ENCODE measurements around the gene MAPK8IP3.

The MAPK8IP3 gene

DNA sequence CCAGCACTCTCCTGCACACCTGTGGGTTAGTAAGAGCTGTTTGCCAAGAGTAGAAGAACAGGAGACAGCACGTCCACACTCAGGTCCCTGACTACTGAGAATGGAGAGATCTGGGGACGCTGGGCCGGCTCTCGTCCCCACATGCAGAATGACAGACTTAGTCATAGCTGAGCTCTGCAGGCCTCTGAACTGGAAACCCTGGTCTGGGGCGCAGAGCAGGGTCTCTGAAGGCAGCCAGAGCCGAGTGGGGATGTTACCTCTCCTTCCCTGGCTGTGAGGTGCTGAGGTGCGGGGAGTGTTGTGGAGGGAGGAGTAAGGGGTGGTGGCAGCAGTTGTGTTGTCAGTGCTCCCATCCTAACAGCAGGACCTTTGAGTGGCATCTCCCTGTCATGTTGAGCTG lies 35.1 kb upstream of the MAPK8IP3 start:
- Mint-ChIP-seq H3K9me3 (no peaks in the 10 kb centered on the region), H3K4me3 (no peak overlapping the region), H3K27ac (no peak overlapping the region), H3K36me3 (ENCODE audit: low read depth) (peaks cover 99% of the 10 kb centered on the region), H3K4me1 (ENCODE audit: low read depth) (no peaks in the 10 kb centered on the region), H3K27me3 (no peaks in the 10 kb centered on the region)
- DNase-seq = no peak

DNA sequence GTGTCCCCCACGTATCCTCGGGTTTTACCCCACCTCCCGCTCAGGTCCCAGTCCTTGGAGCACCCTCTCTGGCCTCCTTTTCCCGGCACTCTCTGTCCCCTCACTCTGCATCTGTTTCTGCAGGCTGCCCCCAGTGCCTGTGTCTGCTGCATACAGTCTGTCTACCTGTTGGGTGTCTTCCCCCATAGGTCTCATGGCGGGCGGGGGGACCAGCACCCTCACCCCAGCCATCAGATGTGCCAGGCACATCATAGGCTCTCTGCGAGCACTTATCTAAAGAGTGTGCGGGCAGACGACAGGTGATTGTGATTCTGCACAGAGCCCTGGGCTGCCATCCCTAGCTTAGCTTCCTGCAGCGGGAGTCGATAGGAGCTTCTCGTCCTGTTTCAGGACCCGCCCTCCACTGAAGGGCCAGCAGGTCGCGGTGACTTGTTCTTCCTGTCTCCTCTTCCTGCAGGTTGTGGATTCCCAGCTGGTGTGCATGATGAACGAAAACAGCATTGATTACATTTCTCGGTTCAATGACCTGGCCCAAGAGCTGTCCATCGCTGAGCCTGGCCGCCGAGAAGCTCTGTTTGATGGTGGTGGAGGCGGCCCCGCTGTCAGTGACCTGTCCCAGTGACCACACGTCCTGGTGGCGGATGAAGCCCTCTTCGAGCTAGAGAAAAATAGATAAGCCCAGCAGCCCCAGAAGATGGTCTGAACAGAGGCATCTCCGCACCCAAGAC lies 32.4 kb upstream of the MAPK8IP3 start:
- Mint-ChIP-seq H3K4me3 (no peak overlapping the region), H3K9me3 (no peaks in the 10 kb centered on the region), H3K27ac (no peak overlapping the region), H3K36me3 (ENCODE audit: low read depth) (peaks cover 81% of the 10 kb centered on the region), H3K4me1 (ENCODE audit: low read depth) (peaks cover 4% of the 10 kb centered on the region), H3K27me3 (no peaks in the 10 kb centered on the region)
- DNase-seq = no peak

DNA sequence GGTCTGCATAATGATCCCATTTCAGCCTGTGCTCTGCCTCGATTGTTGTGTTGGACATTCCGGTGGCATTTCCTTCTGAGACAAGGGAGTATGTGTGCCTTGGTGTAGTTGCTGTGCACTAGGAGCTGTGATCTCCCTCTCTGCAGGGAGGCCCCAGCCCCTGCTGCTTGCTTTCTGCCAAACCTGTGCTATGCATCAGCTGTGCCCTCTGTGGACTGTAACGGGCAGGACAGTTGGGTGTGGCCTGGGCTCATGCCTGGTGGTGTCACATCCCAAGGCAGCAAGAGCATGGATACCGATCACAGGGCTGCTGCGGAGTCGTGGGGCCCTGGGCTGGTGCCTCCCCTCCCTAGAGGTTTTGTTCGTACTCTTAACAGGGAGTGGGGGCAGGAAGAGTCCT lies 31.7 kb upstream of the MAPK8IP3 start:
- DNase-seq = no peak
- H3K4me3 Mint-ChIP-seq = no peak overlapping the region
- no peak overlapping the region for H3K27ac Mint-ChIP-seq
- H3K9me3 Mint-ChIP-seq = no peaks in the 10 kb centered on the region
- peaks cover 11% of the 10 kb centered on the region for H3K4me1 Mint-ChIP-seq (ENCODE audit: low read depth)
- H3K36me3 Mint-ChIP-seq (ENCODE audit: low read depth) = peaks cover 79% of the 10 kb centered on the region
- H3K27me3 Mint-ChIP-seq = no peaks in the 10 kb centered on the region

DNA sequence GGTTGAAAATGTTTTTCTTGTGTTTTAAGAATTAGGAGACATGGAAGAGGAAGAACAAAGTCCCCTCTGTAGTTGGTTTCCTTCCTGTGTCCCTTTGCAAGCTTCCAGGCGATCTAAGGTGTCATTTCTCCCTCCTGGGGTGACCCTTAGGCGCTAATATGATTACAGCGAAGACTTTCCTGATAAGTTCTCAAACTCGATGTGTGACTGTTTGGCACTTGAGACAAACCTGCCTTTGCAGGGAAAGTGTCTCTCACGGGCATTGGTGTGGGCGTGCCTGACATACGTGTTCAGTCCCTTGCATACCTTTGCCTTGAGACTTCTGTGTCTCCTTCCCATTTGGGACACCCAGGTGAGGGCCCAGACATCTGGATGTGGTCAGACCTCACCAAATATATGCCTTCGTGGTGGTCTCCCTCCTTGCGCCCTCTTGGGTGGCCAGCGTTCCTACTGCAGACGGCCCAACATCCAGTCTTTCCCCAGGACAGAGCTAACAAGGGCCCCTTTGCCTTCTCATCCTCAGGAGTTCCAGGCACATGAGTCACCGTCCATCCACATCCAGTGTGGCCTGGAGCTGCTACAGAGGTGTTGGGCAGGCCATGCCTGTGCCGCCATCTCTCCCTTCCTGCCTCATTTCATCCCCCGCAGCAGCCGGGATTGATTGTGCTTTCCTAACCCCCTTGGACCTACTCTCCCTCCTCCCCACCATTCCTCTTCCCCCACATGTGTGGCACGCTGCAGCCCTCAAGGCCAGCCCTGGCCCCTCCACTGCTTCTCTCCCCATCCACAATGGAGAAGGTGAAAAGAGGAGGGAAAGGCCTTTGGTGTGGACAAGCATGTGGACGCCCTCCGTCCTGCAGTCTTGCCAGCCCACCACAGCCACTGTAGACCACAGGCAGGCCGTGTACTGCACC lies 31.0 kb upstream of the MAPK8IP3 start:
- Mint-ChIP-seq H3K4me3 (no peak overlapping the region), H3K27ac (no peak overlapping the region)

DNA sequence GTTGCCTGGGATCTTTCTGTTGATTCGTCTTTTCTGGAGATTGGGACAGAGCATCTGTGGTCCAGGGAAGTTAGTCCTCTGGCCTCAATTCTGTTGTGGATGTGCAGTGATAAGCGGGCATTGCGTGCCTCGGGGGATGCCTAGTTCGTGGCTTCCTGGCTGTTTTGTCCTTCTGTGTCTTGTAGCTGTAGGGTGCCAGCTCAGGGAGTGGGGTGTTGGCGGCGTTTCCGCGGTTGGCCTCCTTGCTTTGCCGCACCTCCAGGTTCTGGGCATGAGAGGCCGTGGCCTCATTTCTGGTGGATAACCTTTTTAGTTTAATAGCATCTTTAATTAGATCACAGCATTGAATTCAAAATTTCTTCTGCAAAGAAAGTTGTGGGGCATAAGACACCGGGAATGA lies 29.3 kb upstream of the MAPK8IP3 start:
- Mint-ChIP-seq H3K4me1 (ENCODE audit: low read depth) (peaks cover 33% of the 10 kb centered on the region), H3K4me3 (no peak overlapping the region), H3K9me3 (no peaks in the 10 kb centered on the region), H3K36me3 (ENCODE audit: low read depth) (peaks cover 76% of the 10 kb centered on the region), H3K27ac (no peak overlapping the region), H3K27me3 (no peaks in the 10 kb centered on the region)
- no peak for DNase-seq

More for the DNA sequence above, 31.0 kb upstream of the MAPK8IP3 start:
- H3K9me3 Mint-ChIP-seq = no peaks in the 10 kb centered on the region
- H3K4me1 Mint-ChIP-seq (ENCODE audit: low read depth) = peaks cover 17% of the 10 kb centered on the region
- no peaks in the 10 kb centered on the region for H3K27me3 Mint-ChIP-seq
- peaks cover 75% of the 10 kb centered on the region for H3K36me3 Mint-ChIP-seq (ENCODE audit: low read depth)
- no peak for DNase-seq

DNA sequence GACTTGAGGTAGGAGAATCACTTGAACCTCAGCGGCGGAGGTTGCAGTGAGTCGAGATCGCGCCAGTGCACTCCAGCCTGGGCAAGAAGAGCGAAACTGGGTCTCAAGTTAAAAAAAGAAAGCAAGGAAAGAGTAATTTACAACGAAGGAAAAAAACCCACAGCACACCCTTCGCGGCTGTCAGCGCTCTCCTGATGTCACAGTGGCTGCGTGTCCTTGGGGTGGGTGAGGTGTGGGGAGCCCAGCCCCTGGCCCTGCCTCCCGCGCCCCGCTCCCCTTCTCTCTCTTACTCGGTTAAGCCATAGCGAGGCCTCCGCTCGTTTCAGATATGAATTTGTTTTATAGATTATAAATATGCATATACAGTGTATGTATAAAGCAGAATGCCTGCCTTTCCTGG lies 28.7 kb upstream of the MAPK8IP3 start:
- Mint-ChIP-seq H3K27ac (peak overlapping the region; percentile 12), H3K36me3 (ENCODE audit: low read depth) (peaks cover 74% of the 10 kb centered on the region), H3K27me3 (no peaks in the 10 kb centered on the region), H3K9me3 (no peaks in the 10 kb centered on the region), H3K4me3 (peak overlapping the region; percentile 25), H3K4me1 (ENCODE audit: low read depth) (peaks cover 35% of the 10 kb centered on the region)
- DNase-seq = no peak

DNA sequence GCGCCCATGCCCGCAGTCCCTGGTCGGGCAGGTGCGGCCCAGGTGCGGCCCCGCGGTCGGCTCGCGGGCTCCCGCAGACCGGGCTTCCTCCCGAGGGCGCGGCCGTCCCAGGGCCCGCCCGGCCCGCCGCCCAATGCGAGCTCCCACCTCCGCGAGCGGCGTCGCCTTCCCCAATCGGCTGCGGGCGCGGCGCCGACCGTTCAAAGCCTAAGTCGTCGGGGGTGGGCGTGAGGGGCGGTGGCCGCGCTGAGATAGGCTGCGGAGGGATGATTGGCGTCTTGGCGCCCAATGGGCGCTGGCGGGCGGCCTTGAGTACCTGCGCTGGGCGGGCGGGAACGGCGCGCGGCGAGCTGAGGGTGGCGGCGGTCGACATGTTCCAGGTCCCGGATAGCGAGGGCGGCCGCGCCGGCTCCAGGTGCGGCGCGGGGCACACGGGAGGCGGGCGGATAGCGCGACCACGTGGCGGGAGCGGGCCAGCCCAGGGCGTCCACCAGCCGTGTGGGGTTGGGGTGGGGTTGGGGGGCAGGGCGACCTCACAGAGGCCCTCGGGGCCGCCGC lies 28.0 kb upstream of the MAPK8IP3 start, which contains the start of gene JPT2:
TSS of gene JPT2 (plus strand) at position 338 of the 558 bp plus-strand sequence. CDS start at position 372, 34 bp downstream.
- Mint-ChIP-seq H3K36me3 (ENCODE audit: low read depth) (peaks cover 68% of the 10 kb centered on the region), H3K27ac (peak within 1 kb of the TSS; percentile 91), H3K27me3 (no peaks in the 10 kb centered on the region), H3K9me3 (no peaks in the 10 kb centered on the region), H3K4me1 (ENCODE audit: low read depth) (peaks cover 35% of the 10 kb centered on the region), H3K4me3 (peak within 1 kb of the TSS; percentile 95)
- peak; percentile 97 for DNase-seq

DNA sequence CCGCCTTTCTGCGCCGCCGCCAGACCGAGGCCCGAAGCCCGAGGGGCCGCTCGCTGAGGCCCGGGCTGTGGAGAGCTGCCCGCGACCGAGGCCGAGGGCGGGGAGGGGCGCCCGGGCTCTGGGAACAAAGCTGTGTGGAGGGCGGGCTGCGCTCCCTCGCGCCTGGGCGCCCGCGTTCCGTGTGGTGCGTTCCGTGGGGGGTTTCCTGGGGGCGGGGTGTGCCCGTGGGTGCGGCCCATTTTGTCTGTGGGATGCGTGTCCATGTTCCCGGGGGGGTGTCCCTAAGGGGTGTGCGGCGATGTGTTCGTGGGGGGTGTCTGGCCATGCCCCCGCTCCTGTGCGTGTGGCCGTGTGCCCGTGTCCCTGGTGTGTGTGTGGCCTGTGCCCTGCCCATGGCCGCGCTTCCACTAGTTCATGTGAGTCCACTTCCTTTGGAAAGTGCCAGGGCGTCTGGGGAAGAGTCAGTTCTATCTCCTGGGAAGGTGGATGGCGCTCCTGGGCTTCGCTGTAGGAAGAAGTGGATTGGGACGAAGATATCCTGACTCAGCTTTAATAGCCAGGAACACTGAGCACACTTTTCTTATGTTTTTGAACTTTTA lies 27.4 kb upstream of the MAPK8IP3 start:
- H3K4me3 Mint-ChIP-seq = peak overlapping the region; percentile 95
- peaks cover 68% of the 10 kb centered on the region for H3K36me3 Mint-ChIP-seq (ENCODE audit: low read depth)
- H3K27me3 Mint-ChIP-seq = no peaks in the 10 kb centered on the region
- H3K27ac Mint-ChIP-seq = peak overlapping the region; percentile 91
- peaks cover 36% of the 10 kb centered on the region for H3K4me1 Mint-ChIP-seq (ENCODE audit: low read depth)
- no peaks in the 10 kb centered on the region for H3K9me3 Mint-ChIP-seq
- DNase-seq = no peak

DNA sequence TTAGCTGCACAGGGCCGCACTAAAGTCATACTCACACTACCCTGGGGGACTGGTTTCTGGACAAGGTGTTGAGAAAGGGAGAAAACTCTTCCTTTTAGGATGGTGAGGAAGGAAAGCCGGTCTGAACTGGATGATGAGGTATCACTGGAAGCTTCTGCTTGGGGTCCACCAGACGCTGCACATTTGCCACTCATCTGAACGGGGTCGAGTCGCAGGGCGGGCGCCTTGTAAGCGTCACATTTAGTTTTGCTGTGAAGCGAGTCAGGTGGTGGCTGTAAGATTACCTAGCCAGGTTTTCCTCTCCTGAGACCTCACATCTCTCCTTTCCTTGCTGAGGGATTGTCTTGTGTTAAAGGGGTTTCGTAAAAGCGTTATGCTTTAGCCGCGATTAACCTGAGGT lies 25.6 kb upstream of the MAPK8IP3 start:
- H3K4me1 Mint-ChIP-seq (ENCODE audit: low read depth) = peaks cover 38% of the 10 kb centered on the region
- peak overlapping the region; percentile 47 for H3K27ac Mint-ChIP-seq
- H3K4me3 Mint-ChIP-seq = peak overlapping the region; percentile 95
- DNase-seq = no peak
- H3K27me3 Mint-ChIP-seq = no peaks in the 10 kb centered on the region
- no peaks in the 10 kb centered on the region for H3K9me3 Mint-ChIP-seq
- peaks cover 67% of the 10 kb centered on the region for H3K36me3 Mint-ChIP-seq (ENCODE audit: low read depth)

DNA sequence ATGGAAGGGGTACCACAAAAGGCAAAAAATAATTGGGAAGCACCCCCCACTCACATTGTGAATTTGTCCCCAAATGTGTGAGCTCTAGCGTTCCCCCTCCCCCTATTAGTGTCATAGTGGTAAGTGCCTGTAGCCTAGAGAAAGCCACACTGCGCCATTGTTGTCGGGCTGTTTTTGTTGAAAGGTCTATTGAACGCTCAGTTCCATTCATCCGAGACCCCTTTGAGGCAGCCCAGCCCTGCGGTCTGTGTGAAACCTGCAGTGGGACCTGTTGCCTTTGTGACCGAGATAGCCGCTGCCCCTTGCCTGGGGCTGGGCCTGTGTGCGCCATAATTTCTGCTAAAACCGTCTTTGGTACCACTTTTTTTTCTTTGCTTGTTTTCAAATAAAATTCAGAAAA lies 25.0 kb upstream of the MAPK8IP3 start:
- Mint-ChIP-seq H3K4me3 (no peak overlapping the region), H3K4me1 (ENCODE audit: low read depth) (peaks cover 38% of the 10 kb centered on the region), H3K9me3 (no peaks in the 10 kb centered on the region), H3K27ac (no peak overlapping the region), H3K27me3 (no peaks in the 10 kb centered on the region), H3K36me3 (ENCODE audit: low read depth) (peaks cover 67% of the 10 kb centered on the region)
- no peak for DNase-seq

DNA sequence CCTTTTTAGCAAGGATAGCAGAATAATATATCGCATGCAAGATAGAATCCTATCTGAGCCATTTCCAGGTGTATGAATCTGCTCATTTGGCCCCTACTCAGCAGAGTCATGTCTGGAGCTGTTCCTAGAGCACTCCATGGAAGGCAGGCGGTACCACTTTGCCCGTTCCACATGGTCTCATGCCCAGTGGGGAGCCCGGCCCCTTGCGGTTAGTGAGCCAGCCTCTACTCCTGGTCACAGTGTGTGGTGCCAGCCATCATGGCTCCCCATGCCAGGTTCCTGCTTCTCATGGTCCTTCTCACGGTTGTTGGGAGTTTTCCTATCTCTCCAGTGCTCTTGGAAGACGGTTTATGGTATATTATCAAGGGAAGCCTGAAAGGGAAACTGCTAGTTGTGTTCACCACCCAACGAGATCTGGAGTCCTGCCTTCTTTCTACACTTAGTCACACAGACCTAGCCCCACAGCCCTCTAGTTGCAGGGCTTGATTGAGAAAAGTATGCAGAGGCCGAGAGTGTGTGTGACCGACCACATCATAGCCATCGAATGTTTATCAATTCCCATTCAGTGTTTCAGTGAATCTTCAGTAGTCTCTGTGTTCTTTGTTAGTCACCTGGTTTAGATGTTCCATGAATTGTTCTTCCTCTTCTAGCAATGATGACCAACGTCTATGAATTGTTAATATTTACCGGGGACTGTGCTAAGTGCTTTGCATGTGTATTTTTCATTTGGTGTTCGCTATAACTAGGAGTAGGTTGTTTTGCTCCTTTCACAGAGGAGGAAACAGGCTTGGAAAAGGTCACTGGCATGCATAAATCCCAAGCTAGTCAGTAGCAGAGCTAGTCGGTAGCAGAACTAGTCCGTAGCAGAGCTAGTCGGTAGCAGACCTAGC lies 18.3 kb upstream of the MAPK8IP3 start:
- Mint-ChIP-seq H3K27me3 (no peaks in the 10 kb centered on the region), H3K4me1 (ENCODE audit: low read depth) (peaks cover 20% of the 10 kb centered on the region), H3K9me3 (no peaks in the 10 kb centered on the region), H3K27ac (no peak overlapping the region), H3K36me3 (ENCODE audit: low read depth) (peaks cover 91% of the 10 kb centered on the region), H3K4me3 (no peak overlapping the region)
- DNase-seq = no peak

DNA sequence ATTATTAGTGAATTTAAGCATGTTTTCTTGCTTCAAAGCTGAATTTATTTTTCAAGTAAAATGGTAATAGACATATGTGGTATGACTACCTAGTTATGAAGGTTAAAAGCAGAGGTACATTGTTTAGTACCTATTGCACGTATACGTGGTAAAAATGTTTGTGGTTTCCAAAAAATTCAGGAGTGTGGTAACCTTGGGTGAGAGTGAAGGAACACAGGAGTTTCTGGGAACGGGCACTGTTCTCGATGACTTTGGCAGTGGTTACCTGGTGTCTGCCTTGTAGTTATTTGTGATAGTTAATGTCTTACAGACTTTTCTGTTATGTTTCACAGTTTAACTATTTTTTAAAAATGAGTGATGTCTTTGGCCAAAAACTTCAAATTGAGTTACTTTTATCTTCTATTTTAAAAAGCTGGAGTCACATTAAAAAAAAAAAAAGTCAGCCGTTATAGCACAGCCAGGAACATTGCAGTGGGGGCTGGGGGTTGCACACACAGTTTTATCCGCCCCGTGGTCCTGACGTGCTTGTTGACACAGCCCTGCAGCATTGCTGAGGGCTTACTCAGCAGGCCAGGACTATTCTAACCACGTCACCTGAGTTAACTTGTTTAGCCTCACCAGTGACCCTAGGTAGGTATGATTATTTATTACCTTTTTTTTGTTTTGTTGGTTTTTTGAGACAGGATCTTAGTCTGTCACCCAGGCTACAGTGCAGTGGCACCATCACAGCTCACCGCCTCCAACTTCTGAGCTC lies 17.0 kb upstream of the MAPK8IP3 start:
- Mint-ChIP-seq H3K9me3 (no peaks in the 10 kb centered on the region), H3K4me1 (ENCODE audit: low read depth) (peaks cover 17% of the 10 kb centered on the region), H3K27ac (peak overlapping the region; percentile 44), H3K36me3 (ENCODE audit: low read depth) (peaks cover 94% of the 10 kb centered on the region), H3K27me3 (no peaks in the 10 kb centered on the region), H3K4me3 (no peak overlapping the region)
- no peak for DNase-seq

DNA sequence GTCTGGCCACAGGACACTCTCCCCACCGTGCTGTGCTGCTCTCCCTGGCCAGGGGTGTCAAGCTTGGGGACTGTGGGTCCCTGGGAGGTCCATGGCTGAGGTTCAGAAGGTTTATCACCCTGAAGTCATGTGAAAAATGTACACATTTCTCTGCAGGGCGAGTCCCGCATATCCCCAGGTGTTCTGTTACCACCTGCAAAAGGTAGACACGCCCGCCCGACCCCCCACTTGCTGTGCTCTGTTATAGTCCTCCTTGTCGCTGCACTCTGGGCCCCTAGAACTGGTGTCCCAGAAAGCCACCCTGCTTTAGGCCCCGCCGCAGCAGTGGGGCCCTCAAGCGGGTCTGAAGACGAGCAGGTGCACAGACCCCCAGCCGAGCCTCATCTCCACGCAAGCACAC lies 16.1 kb upstream of the MAPK8IP3 start:
- H3K27ac Mint-ChIP-seq = no peak overlapping the region
- no peak overlapping the region for H3K4me3 Mint-ChIP-seq
- H3K9me3 Mint-ChIP-seq = no peaks in the 10 kb centered on the region
- peaks cover 95% of the 10 kb centered on the region for H3K36me3 Mint-ChIP-seq (ENCODE audit: low read depth)
- no peaks in the 10 kb centered on the region for H3K27me3 Mint-ChIP-seq
- H3K4me1 Mint-ChIP-seq (ENCODE audit: low read depth) = peaks cover 17% of the 10 kb centered on the region
- DNase-seq = no peak

Data from activated T-cell treated with anti-CD3 and anti-CD28 coated beads, Interleukin-2, amount 50 U/mL, for 24 hours (primary cell).